IMR-90 (cell line): ENCODE data around the gene GPR65. TPM values are rescaled to one million over a fixed set of nuclear protein-coding genes. Genes with fewer than 3 reads are reported as not detected.
A peak's percentile ranks its signal among the peaks of the same experiment; 100 is the strongest.

Experiments used
- ATAC-seq: fragments of 200-7000 bp; cut with Tn5 transposase; 2 replicates; pipeline ENCODE4 v1.9.1; 2020; ENCODE audit warnings: low read depth, mild to moderate bottlenecking, moderate library complexity
- BruUV-seq: library from RNA; stranded (reverse); fragments of 400-500 nt; replicated peaks from 2 replicates; lab custom pipeline; 2021; lab: Mats Ljungman, UMichigan
- CTCF ChIA-PET: fragments of 300-600 bp; formaldehyde crosslinking; extraction: SDS; loops from one replicate; lab custom pipeline; 2021; ENCODE audit warnings: antibody characterized with exemption; lab: Yijun Ruan, JAX
- POLR2A ChIA-PET: fragments of 300-600 bp; sonication (Branson Sonifier 250); formaldehyde crosslinking; loops from one replicate; lab custom pipeline; 2022; ENCODE audit warnings: antibody characterized with exemption; ENCODE audit not compliant: unreplicated experiment; lab: Charles Lee
- DNase-seq: peaks from one replicate; pipeline ENCODE4 v3.0.0; 2013
- H2AFZ ChIP-seq: replicated peaks from 2 replicates; pipeline ENCODE3; 2013; ENCODE audit warnings: low read length, mild to moderate bottlenecking; ENCODE audit not compliant: poor library complexity
- H2AK5ac ChIP-seq: 2 replicates; pipeline ENCODE4 v1.6.1; 2013; ENCODE audit warnings: low read depth, low read length, inconsistent platforms
- H2AK9ac ChIP-seq: replicated peaks from 2 replicates; pipeline ENCODE3; 2013; ENCODE audit warnings: mild to moderate bottlenecking, low read depth, low read length, moderate library complexity; ENCODE audit not compliant: poor library complexity
- H2BK120ac ChIP-seq: 2 replicates; pipeline ENCODE4 v1.6.1; 2013; ENCODE audit warnings: low read depth, low read length, inconsistent platforms
- H2BK15ac ChIP-seq: 3 replicates; pipeline ENCODE4 v1.6.1; 2013; ENCODE audit warnings: low read depth, low read length, inconsistent platforms
- H2BK20ac ChIP-seq: 2 replicates; pipeline ENCODE4 v1.6.1; 2013; ENCODE audit warnings: low read depth, mild to moderate bottlenecking, inconsistent platforms, low read length, moderate library complexity
- H2BK5ac ChIP-seq: 2 replicates; pipeline ENCODE4 v1.6.1; 2013; ENCODE audit warnings: mild to moderate bottlenecking, low read depth, low read length, inconsistent platforms; ENCODE audit not compliant: poor library complexity, severe bottlenecking
- H3K14ac ChIP-seq: replicated peaks from 2 replicates; pipeline ENCODE4 v1.6.1; 2013; ENCODE audit warnings: low read depth, low read length, inconsistent platforms
- H3K18ac ChIP-seq: 2 replicates; pipeline ENCODE4 v1.6.1; 2013; ENCODE audit warnings: low read depth, low read length, control low read depth
- H3K23ac ChIP-seq: 2 replicates; pipeline ENCODE4 v1.6.1; 2013; ENCODE audit warnings: low read depth, low read length, inconsistent platforms
- H3K27ac ChIP-seq: 2 replicates; pipeline ENCODE4 v1.5.1; 2013; ENCODE audit warnings: mild to moderate bottlenecking, control low read depth, low read length; ENCODE audit not compliant: insufficient read depth
- H3K27me3 ChIP-seq: 2 replicates; pipeline ENCODE4 v1.6.1; 2013; ENCODE audit warnings: low read length; ENCODE audit not compliant: control insufficient read depth, insufficient read depth
- H3K36me3 ChIP-seq: 2 replicates; pipeline ENCODE4 v1.6.1; 2013; ENCODE audit warnings: low read length, mixed read lengths; ENCODE audit not compliant: control insufficient read depth, insufficient read depth
- H3K4ac ChIP-seq: 2 replicates; pipeline ENCODE4 v1.6.1; 2013; ENCODE audit warnings: low read depth, low read length, inconsistent platforms
- H3K4me1 ChIP-seq: 2 replicates; pipeline ENCODE4 v1.6.1; 2013; ENCODE audit warnings: low read length, mixed read lengths; ENCODE audit not compliant: control insufficient read depth, insufficient read depth
- H3K4me2 ChIP-seq: 2 replicates; pipeline ENCODE4 v1.6.1; 2013; ENCODE audit warnings: low read depth, mild to moderate bottlenecking, control low read depth, low read length, moderate library complexity
- H3K4me3 ChIP-seq: 2 replicates; pipeline ENCODE4 v1.5.1; 2013; ENCODE audit warnings: low read depth, mild to moderate bottlenecking, control low read depth, low read length, moderate library complexity; ENCODE audit not compliant: insufficient read depth
- H3K56ac ChIP-seq: 2 replicates; pipeline ENCODE4 v1.6.1; 2013; ENCODE audit warnings: low read length, inconsistent platforms; ENCODE audit not compliant: insufficient read depth; ENCODE audit errors: extremely low read depth
- H3K79me1 ChIP-seq, 2 experiments: 2 replicates each; pipeline ENCODE4 v1.6.1; 2013; ENCODE audit warnings: low read length in 2 of 2, inconsistent platforms in 1 of 2, low read depth in 1 of 2
- H3K9ac ChIP-seq: 2 replicates; pipeline ENCODE4 v1.6.1; 2013; ENCODE audit warnings: low read depth, low read length, control low read depth
- H3K9me1 ChIP-seq: 2 replicates; pipeline ENCODE4 v1.6.1; 2013; ENCODE audit warnings: low read length, inconsistent platforms; ENCODE audit not compliant: insufficient read depth
- H3K9me3 ChIP-seq: 2 replicates; pipeline ENCODE4 v1.6.1; 2013; ENCODE audit warnings: low read length; ENCODE audit not compliant: control insufficient read depth, insufficient read depth
- H4K20me1 ChIP-seq: 2 replicates; pipeline ENCODE4 v1.6.1; 2013; ENCODE audit warnings: low read length, inconsistent platforms; ENCODE audit not compliant: insufficient read depth
- H4K5ac ChIP-seq: 2 replicates; pipeline ENCODE4 v1.6.1; 2013; ENCODE audit warnings: mild to moderate bottlenecking, low read depth, low read length, control low read depth
- H4K8ac ChIP-seq, 2 experiments: 2 replicates each; pipeline ENCODE4 v1.6.1; 2013; ENCODE audit warnings: low read depth in 2 of 2, low read length in 2 of 2, control low read depth in 1 of 2, inconsistent platforms in 1 of 2
- H4K91ac ChIP-seq: 2 replicates; pipeline ENCODE4 v1.6.1; 2013; ENCODE audit warnings: low read depth, low read length, inconsistent platforms; ENCODE audit not compliant: insufficient read depth
- BHLHE40 ChIP-seq: fragments of 150-350 bp; IDR thresholded peaks from 2 replicates; pipeline ENCODE4 v1.6.1; 2016; ENCODE audit warnings: mild to moderate bottlenecking, low read depth, low read length
- MAZ ChIP-seq: IDR thresholded peaks from 2 replicates; pipeline ENCODE4 v1.6.1; 2012; ENCODE audit warnings: low read depth, mild to moderate bottlenecking, low read length, improper control_type of control experiment, moderate library complexity, borderline replicate concordance
- SMC3 ChIP-seq: fragments of 150-350 bp; IDR thresholded peaks from 2 replicates; pipeline ENCODE4 v1.6.1; 2016; ENCODE audit warnings: low read depth, mild to moderate bottlenecking, antibody characterized with exemption, low read length, moderate library complexity
- WGBS, 2 experiments: methylation state at CpG; one replicate each; pipeline versions ENCODE4 v1.1.5 to v1.1.7; 2013; ENCODE audit warnings: missing lambda C conversion rate in 2 of 2; ENCODE audit not compliant: insufficient read length in 1 of 2; ENCODE audit errors: extremely low coverage in 2 of 2; 5-methylcytosine and 5-hydroxymethylcytosine counted together
- dilution Hi-C: fragments of 300-500 bp; cut with HindIII; formaldehyde crosslinking; loops from one replicate; pipeline ENCODE4 v1.14.3; 2018; ENCODE audit warnings: low sequenced_read_pairs; ENCODE audit not compliant: unreplicated experiment
- in situ Hi-C: fragments of 300-500 bp; cut with MboI; formaldehyde crosslinking; loops from 3 replicates; pipeline ENCODE4 v1.14.3; 2019; ENCODE audit warnings: low sequenced_read_pairs, inconsistent platforms, mixed read lengths
- intact Hi-C: fragments of 100-400 bp; cut with micrococcal nuclease; formaldehyde crosslinking; loops from 2 replicates; pipeline ENCODE4 v1.10.0; 2022
- polyA plus RNA-seq, 3 experiments: library from polyadenylated mRNA; depleted of rRNA; stranded (reverse); fragments of >200 nt; gene quantifications; 2 replicates each; pipeline ENCODE4 v1.2.3, GENCODE V29; 2012; ENCODE audit warnings: low replicate concordance in 1 of 3
- total RNA-seq: library from RNA; depleted of rRNA; stranded (reverse); fragments of >200 nt; gene quantifications from 2 replicates; pipeline ENCODE4 v1.2.3, GENCODE V29; 2012

The GPR65 gene
- total and polyA plus RNA-seq, 2 of the 4 experiments (the other 2 are of a cell fraction): 0.05 to 0.18 TPM

- 10% methylated on average over 7 of the region's 20 CpGs; no CpG with 5 or more reads in 1 of the 2 experiments for whole genome bisulfite sequencing, 2 experiments
- peaks cover 8% of the 10 kb centered on the region for H3K4me1 ChIP-seq
- no peaks in the 10 kb centered on the region for H4K20me1 ChIP-seq
- no peak for TF ChIP-seq MAZ
- TF ChIP-seq SMC3: no peak
- 0 out of 2 replicates have a peak, but pooled peaks have one; percentile 19 for TF ChIP-seq BHLHE40
- POLR2A ChIA-PET: interaction anchor here (0.6 kb wide), 1 partner anchor 710 kb away, joined by 3 read pairs; no protein-coding TSS in a partner anchor
- CTCF ChIA-PET: interaction anchor here (1.5 kb wide), 1 partner anchor 22 kb away, joined by 3 read pairs; no protein-coding TSS in a partner anchor
- no peak overlapping the region; the same call in 1 of the 2 replicates for H3K56ac ChIP-seq
- H3K9me1 ChIP-seq: peaks cover 3% of the 10 kb centered on the region; the same call in 1 of the 2 replicates
- peak overlapping the region; percentile 30; the same call in 1 of the 2 replicates for H4K91ac ChIP-seq
- H2BK120ac ChIP-seq: peak overlapping the region; percentile 9; the same call in 1 of the 2 replicates
- DNase-seq (peak; percentile 11), ATAC-seq (peak; percentile 30)
- H3K14ac ChIP-seq: peak overlapping the region; percentile 49
- H2BK15ac ChIP-seq: no peak overlapping the region
- no peaks in the 10 kb centered on the region for H3K36me3 ChIP-seq
- H3K9me3 ChIP-seq: no peaks in the 10 kb centered on the region
- H2AK9ac ChIP-seq: peak overlapping the region; percentile 59
- H3K23ac ChIP-seq: peak overlapping the region; percentile 76
- no peaks in the 10 kb centered on the region for H3K27me3 ChIP-seq
- intact Hi-C loops (no loop called here), in situ Hi-C loops (no loop called here), dilution Hi-C loops (no loop called here)
- H4K8ac ChIP-seq: peak overlapping the region; percentile 83 to 86
- H3K9ac ChIP-seq: peak overlapping the region; percentile 70
- peak overlapping the region; percentile 77 for H3K4me2 ChIP-seq
- peaks cover 0 to 12% of the 10 kb centered on the region in 2 experiments; a peak in 1 of 4 replicates for H3K79me1 ChIP-seq
- H3K4ac ChIP-seq: peak overlapping the region; percentile 62
- 0 out of 2 replicates have a peak overlapping the region, but pooled peaks have one; percentile 0 for H3K18ac ChIP-seq
- peak overlapping the region; percentile 34 for H3K27ac ChIP-seq
- peak overlapping the region; percentile 53 for H4K5ac ChIP-seq
- peak overlapping the region; percentile 1 for H2BK5ac ChIP-seq
- H2AFZ ChIP-seq: peak overlapping the region; percentile 97
- no TSS peak for BruUV-seq
- H2AK5ac ChIP-seq: no peak overlapping the region
- no peak overlapping the region for H2BK20ac ChIP-seq
- H3K4me3 ChIP-seq: peak overlapping the region; percentile 65
Measured at GRCh38 chr14:87992346-87992717, 12.6 kb upstream of the GPR65 start.
